ENCODE measurements around the gene RABL2A.
"Not testable (repeated sequence)": the region's sequence is repeated elsewhere in the genome, so short reads cannot be mapped to it uniquely, and the experiment has no call there.

RABL2A gene

GRCh38 chr2:113626616-113627330 is at the start of gene RABL2A:
Gene RABL2A (plus strand): TSS chr2:113627266. CDS start chr2:113628607, 1,341 bp downstream.
- peak; percentile 81 to 85 for DNase-seq

DNA sequence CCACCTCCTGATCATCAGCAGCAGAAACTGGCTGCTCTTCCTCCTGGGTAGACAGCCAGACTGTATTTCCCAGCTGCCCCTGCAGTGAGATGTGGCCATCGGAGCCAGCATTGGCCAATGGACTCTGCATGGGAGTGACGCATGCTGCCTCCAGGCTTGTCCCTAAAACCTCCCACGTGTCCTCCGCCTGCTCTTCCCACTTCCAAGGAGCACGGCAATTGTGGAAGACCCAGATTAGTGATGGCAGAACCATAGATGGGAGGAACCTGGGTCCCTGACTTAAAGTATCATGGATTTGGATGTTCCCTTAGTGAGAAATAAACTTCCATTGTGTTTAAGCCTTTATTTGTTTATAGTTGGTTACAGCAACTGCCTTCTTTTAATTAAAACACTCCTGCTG is 48.6 kb upstream of the RABL2A start:
- DNase-seq = not testable (repeated sequence)

GRCh38 chr2:113582473-113582872 is 44.6 kb upstream of the RABL2A start:
- DNase-seq = not testable (repeated sequence)

- peak; percentile 70 to 78 for DNase-seq
Measured at GRCh38 chr2:113583521-113584225, 43.4 kb upstream of the RABL2A start.

DNA sequence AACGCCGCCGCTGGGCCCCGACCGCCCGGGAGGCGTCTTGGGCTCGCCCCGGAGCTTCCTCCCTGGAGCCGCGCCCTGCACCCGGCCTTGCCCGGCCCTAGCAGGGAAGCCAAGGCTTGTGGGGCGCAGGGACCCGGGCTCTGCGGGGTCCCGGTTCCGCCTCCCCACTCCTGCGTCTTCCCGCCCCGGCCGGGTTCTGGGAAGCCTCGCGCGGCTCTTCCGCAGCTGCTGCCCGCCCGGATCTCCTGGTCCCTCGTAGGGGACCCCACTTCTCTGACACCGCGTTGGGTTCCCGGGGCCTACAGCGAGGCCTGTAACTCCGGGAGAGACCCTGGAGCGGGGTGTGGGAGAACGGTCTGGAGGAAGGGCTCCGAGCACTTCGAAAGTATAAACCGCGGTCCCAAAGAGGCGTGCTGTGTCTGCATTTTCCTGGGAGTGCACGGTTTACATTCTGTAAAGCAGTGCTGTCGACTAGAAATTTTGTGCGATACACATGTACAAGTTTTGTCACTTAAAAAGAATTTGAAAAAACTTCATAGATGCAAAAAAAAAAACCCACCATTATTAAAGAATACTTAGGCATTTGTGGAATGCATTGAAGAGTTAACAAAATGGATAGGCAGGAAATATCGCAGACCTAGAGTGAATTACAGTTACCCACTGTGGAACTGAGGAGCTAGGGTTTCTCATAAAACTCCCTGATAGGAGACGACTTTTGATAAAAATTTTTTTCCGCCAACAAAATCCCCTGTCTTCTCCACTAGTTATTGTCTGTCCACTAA is 42.6 kb upstream of the RABL2A start:
- DNase-seq = not testable (repeated sequence)

DNA sequence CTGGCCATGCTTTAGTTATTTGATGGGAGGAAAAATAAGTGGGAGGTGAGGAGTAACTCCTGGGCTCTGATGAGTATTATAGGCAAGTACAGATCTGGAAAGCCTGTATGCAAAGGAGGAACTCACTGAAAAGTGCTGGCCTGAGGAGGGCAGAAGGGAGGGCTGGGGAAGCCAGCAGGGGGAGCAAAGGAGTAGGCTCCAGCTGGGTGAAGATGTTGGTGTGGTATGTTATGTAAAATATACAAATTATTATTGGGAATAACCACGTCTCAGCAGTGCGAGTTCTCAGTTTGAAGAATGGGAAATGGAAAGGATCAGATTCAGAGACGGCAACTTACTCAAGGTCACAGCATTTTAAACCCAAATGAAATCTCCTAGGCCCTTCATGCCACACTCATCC is 39.9 kb upstream of the RABL2A start:
- DNase-seq = peak; percentile 56 to 57

GRCh38 chr2:113589591-113589990 is 37.5 kb upstream of the RABL2A start:
- DNase-seq = not testable (repeated sequence)

- not testable (repeated sequence) for DNase-seq
Measured at GRCh38 chr2:113591926-113592325, 35.1 kb upstream of the RABL2A start.

DNA sequence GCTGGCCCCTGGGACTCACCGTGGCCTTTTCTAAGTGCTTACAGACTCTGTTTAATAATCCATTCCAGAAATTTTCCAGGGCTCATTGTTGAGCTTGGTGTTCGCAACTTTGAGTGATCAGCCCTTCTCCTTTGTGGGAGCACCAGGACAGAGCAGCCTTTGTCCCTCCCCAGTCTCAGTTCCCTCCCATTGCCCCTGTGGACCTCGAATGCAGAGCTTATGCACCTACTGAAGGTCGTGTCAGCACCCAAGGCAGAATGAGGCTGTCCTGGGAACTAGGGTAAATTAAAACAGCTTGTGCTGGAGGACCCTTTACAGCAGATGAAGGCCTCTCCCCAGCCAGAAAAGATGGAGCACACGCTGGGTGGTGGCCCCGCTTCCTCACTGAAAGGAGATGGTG is 33.8 kb upstream of the RABL2A start:
- not testable (repeated sequence) for DNase-seq

DNA sequence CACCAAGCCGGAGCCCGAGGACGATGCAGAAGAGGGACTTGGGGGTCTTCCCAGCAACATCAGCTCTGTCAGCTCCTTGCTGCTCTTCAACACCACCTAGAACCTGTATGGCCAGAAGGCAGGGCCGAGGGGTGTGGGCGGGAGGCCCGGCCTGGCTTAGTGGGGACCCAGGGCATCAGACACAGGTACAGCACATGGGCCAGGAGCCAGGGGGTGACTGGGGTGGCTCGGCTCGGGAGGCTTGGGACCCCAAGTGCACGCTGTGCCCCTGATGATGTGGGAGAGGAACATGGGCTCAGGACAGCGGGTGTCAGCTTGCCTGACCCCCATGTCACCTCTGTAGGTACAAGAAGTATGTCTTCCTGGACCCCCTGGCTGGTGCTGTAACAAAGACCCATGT is 31.3 kb upstream of the RABL2A start:
- DNase-seq = not testable (repeated sequence)

GRCh38 chr2:113597164-113597563 is 29.9 kb upstream of the RABL2A start:
- DNase-seq = not testable (repeated sequence)

DNA sequence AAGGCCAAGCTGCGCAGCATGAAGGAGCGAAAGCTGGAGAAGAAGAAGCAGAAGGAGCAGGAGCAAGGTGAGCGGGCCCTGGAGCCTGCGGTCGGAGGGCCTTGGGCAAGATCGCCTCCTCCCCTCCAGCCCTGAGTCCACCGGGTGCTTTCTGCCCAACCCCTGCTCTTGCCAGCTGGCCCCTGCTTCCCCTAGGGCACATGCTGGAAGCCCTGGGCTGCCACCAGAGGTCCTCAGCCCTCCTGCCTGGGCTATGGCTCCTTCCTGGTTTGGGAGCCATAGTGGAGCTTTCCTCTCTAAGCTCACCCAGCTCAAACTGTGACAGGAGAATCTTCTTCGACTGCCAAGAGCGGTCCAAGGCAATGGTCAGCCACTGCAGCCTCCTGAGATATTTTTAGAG is 29.5 kb upstream of the RABL2A start:
- not testable (repeated sequence) for DNase-seq

DNA sequence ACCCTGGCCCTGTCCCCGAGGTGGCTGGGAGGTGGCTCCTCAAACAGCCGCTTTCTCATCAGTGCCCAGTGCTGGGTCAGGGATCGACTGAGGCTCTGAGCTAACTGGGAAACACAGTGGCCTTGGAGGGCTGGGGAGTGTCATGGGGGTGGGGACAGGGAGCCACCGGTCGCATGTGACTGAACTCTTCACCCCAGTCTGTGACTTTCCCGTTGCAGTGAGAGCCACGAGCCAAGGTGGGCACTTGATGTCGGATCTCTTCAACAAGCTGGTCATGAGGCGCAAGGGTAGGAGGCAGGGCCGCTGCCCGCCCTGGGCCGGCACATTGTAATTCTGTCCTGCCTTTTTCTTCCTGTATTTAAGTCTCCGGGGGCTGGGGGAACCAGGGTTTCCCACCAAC is 28.9 kb upstream of the RABL2A start:
- not testable (repeated sequence) for DNase-seq

DNA sequence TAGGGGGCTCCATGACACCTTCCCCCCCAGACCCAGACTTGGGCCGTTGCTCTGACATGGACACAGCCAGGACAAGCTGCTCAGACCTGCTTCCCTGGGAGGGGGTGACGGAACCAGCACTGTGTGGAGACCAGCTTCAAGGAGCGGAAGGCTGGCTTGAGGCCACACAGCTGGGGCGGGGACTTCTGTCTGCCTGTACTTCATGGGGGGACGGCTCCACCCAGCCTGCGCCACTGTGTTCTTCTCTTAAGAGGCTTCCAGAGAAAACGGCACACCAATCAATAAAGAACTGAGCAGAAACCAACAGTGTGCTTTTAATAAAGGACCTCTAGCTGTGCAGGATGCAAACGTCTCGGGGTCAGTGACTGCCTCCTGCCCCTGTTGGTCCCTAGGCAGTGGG is 28.3 kb upstream of the RABL2A start:
- DNase-seq = not testable (repeated sequence)

- DNase-seq = not testable (repeated sequence)
Measured at GRCh38 chr2:113599208-113599607, 27.9 kb upstream of the RABL2A start.

- DNase-seq = peak; percentile 63 to 69
Measured at GRCh38 chr2:113602040-113602769, 24.9 kb upstream of the RABL2A start.

DNA sequence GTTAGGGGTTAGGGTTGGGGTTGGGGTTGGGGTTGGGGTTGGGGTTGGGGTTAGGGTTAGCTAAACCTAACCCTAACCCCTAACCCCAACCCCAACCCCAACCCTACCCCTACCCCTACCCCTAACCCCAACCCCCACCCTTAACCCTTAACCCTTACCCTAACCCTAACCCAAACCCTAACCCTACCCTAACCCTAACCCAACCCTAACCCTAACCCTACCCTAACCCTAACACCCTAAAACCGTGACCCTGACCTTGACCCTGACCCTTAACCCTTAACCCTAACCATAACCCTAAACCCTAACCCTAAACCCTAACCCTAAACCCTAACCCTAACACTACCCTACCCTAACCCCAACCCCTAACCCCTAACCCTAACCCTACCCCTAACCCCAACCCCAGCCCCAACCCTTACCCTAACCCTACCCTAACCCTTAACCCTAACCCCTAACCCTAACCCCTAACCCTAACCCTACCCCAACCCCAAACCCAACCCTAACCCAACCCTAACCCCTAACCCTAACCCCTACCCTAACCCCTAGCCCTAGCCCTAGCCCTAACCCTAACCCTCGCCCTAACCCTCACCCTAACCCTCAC is 24.1 kb upstream of the RABL2A start:
- DNase-seq = no peak

DNA sequence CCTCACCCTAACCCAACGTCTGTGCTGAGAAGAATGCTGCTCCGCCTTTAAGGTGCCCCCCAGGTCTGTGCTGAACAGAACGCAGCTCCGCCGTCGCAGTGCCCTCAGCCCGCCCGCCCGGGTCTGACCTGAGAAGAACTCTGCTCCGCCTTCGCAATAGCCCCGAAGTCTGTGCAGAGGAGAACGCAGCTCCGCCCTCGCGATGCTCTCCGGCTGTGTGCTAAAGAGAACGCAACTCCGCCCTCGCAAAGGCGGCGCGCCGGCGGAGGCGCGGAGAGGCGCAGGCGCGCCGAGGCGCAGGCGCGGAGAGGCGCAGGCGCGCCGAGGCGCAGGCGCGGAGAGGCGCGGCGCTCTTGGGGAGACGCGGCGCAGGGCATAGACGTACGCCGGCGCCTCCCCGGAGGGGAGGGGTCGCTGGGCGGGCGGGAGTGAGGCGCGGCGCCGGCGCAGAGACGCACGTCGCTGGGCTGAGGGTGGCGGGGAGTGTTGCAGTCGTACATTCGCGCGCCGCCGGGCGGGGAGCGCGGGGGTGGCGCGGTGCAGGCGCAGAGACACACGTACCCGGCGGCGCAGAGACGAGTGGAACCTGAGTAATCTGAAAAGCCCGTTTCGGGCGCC is 23.5 kb upstream of the RABL2A start:
- peak; percentile 68 to 72 for DNase-seq

DNA sequence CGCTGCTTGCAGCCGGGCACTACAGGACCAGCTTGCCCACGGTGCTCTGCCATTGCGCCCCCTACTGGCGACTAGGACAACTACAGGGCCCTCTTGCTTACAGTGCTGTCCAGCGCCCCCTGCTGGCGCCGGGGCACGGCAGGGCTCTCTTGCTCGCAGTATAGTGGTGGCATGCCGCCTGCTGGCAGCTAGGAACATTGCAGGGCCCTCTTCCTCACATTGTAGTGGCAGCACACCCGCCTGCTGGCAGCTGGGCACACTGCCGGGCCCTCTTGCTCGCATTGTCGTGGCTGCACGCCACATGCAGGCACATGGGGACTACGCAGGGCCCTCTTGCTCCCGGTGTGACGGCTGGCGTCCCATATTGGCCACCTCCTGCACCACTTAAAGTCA is 23.0 kb upstream of the RABL2A start:
- DNase-seq = peak; percentile 87 to 89

DNA sequence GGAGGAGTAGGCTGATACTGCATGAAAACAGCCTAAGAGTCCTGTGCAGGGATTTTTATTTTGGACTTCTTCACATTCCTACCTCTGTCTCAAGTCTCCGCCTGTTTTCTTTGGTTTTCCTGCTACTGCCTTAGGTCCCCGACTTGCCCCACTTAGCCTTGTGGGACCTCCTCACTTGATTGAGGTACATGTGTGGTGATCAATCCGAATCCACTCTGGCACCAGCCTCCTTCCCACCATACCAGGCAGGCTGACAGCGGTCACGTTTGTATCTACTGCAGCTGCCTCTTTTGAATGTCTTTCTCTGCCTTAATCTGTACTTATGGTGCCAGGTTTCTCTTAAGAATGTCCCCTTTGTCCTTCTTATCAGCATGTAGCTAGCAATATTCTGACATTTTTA is 22.4 kb upstream of the RABL2A start:
- not testable (repeated sequence) for DNase-seq

- DNase-seq = not testable (repeated sequence)
Measured at GRCh38 chr2:113606036-113606435, 21.0 kb upstream of the RABL2A start.

GRCh38 chr2:113609822-113610221 is 17.2 kb upstream of the RABL2A start:
- DNase-seq = not testable (repeated sequence)

All from stimulated activated CD4-positive, alpha-beta T cell treated with anti-CD3 and anti-CD28 coated beads, Interleukin-2, amount 100 ng/mL, for 48 hours (primary cell).